ENCODE results near the gene PPM1J. TPM values are rescaled to one million over a fixed set of nuclear protein-coding genes. Genes with fewer than 3 reads are reported as not detected.

PPM1J gene
- total and polyA plus RNA-seq, 2 donors (not counting 1 experiment from before 2014, with no cell fraction given): 0.79 to 0.83 TPM

- Histone ChIP-seq H2AFZ (ENCODE audit: low read length) (no peak overlapping the region), H3K79me2 (ENCODE audit: control insufficient read depth, insufficient read depth, low read length) (peaks cover 13% of the 10 kb centered on the region), H3K4me3 (replicated peaks in 1 of 4; ENCODE audit: control extremely low read depth in 1 of 4, insufficient read depth in 1 of 4, low read depth in 3 of 4, low read length in 4 of 4) (no peak overlapping the region), H3K27me3 (ENCODE audit: control insufficient read depth, insufficient read depth, low read length) (no peaks in the 10 kb centered on the region), H3K9me3 (ENCODE audit: control insufficient read depth, insufficient read depth, low read depth, low read length) (no peaks in the 10 kb centered on the region), H3K36me3 (ENCODE audit: control insufficient read depth, insufficient read depth, low read length) (no peaks in the 10 kb centered on the region), H3K4me2 (ENCODE audit: extremely low read depth, insufficient read depth, low read length) (no peak overlapping the region), H3K9ac (ENCODE audit: insufficient read depth, low read length) (no peak overlapping the region), H3K27ac (ENCODE audit: insufficient read depth, low read length) (no peak overlapping the region), H4K20me1 (ENCODE audit: control insufficient read depth, extremely low read depth, insufficient read depth, low read length) (no peaks in the 10 kb centered on the region), H3K4me1 (ENCODE audit: control insufficient read depth, extremely low read depth, insufficient read depth, low read length) (peaks cover 5% of the 10 kb centered on the region)
- TF ChIP-seq CTCF (conservative IDR thresholded peaks at IDR 0.05 in 1 of 2, IDR thresholded peaks at IDR 0.05 in 1 of 2; ENCODE audit: low read depth in 1 of 2, low read length in 2 of 2): no peak
- no peak for TF ChIP-seq EZH2 (IDR thresholded peaks at IDR 0.05; ENCODE audit: low read length, missing control alignments)
- no peak for DNase-seq (ENCODE audit: low read depth in 2 of 2)
Measured at GRCh38 chr1:112678605-112679004, 36.5 kb downstream of the PPM1J start.

- Histone ChIP-seq H3K27me3 (ENCODE audit: control insufficient read depth, insufficient read depth, low read length) (no peaks in the 10 kb centered on the region), H3K4me3 (replicated peaks in 1 of 4; ENCODE audit: control extremely low read depth in 1 of 4, insufficient read depth in 1 of 4, low read depth in 3 of 4, low read length in 4 of 4) (no peak overlapping the region), H4K20me1 (ENCODE audit: control insufficient read depth, extremely low read depth, insufficient read depth, low read length) (no peaks in the 10 kb centered on the region), H3K36me3 (ENCODE audit: control insufficient read depth, insufficient read depth, low read length) (no peaks in the 10 kb centered on the region), H3K79me2 (ENCODE audit: control insufficient read depth, insufficient read depth, low read length) (peaks cover 11% of the 10 kb centered on the region), H3K9me3 (ENCODE audit: control insufficient read depth, insufficient read depth, low read depth, low read length) (no peaks in the 10 kb centered on the region), H3K9ac (ENCODE audit: insufficient read depth, low read length) (no peak overlapping the region), H2AFZ (ENCODE audit: low read length) (no peak overlapping the region), H3K27ac (ENCODE audit: insufficient read depth, low read length) (no peak overlapping the region), H3K4me2 (ENCODE audit: extremely low read depth, insufficient read depth, low read length) (no peak overlapping the region), H3K4me1 (ENCODE audit: control insufficient read depth, extremely low read depth, insufficient read depth, low read length) (peaks cover 10% of the 10 kb centered on the region)
- no peak for TF ChIP-seq CTCF (conservative IDR thresholded peaks at IDR 0.05 in 1 of 2, IDR thresholded peaks at IDR 0.05 in 1 of 2; ENCODE audit: low read depth in 1 of 2, low read length in 2 of 2)
- TF ChIP-seq EZH2 (IDR thresholded peaks at IDR 0.05; ENCODE audit: low read length, missing control alignments): no peak
- no peak for DNase-seq (ENCODE audit: low read depth in 2 of 2)
Measured at GRCh38 chr1:112677501-112677900, 37.6 kb downstream of the PPM1J start.

GRCh38 chr1:112676543-112676942 lies 38.6 kb downstream of the PPM1J start:
- Histone ChIP-seq H3K4me2 (ENCODE audit: extremely low read depth, insufficient read depth, low read length) (no peak overlapping the region), H3K27me3 (ENCODE audit: control insufficient read depth, insufficient read depth, low read length) (no peaks in the 10 kb centered on the region), H3K9me3 (ENCODE audit: control insufficient read depth, insufficient read depth, low read depth, low read length) (no peaks in the 10 kb centered on the region), H3K4me1 (ENCODE audit: control insufficient read depth, extremely low read depth, insufficient read depth, low read length) (peaks cover 10% of the 10 kb centered on the region), H3K9ac (ENCODE audit: insufficient read depth, low read length) (no peak overlapping the region), H4K20me1 (ENCODE audit: control insufficient read depth, extremely low read depth, insufficient read depth, low read length) (no peaks in the 10 kb centered on the region), H3K4me3 (replicated peaks in 1 of 4; ENCODE audit: control extremely low read depth in 1 of 4, insufficient read depth in 1 of 4, low read depth in 3 of 4, low read length in 4 of 4) (no peak overlapping the region), H3K36me3 (ENCODE audit: control insufficient read depth, insufficient read depth, low read length) (no peaks in the 10 kb centered on the region), H3K79me2 (ENCODE audit: control insufficient read depth, insufficient read depth, low read length) (peaks cover 11% of the 10 kb centered on the region), H2AFZ (ENCODE audit: low read length) (no peak overlapping the region), H3K27ac (ENCODE audit: insufficient read depth, low read length) (no peak overlapping the region)
- TF ChIP-seq EZH2 (IDR thresholded peaks at IDR 0.05; ENCODE audit: low read length, missing control alignments) (no peak), CTCF (conservative IDR thresholded peaks at IDR 0.05 in 1 of 2, IDR thresholded peaks at IDR 0.05 in 1 of 2; ENCODE audit: low read depth in 1 of 2, low read length in 2 of 2) (no peak)
- DNase-seq (ENCODE audit: low read depth in 2 of 2): no peak

Measured in fibroblast of lung (primary cell).